Gastrocnemius medialis (tissue), 4 donors: ENCODE measurements around the gene PDZD7.

Source experiments
- CTCF ChIP-seq, 5 experiments: fragments of 450-650 bp in 3 of 5; fragments of 200-600 bp in 2 of 5; sonication (generic) in 2 of 5; IDR thresholded peaks in 4 of 5; conservative IDR thresholded peaks in 1 of 5; 1 replicate in 4 of 5; 2 replicates in 1 of 5; pipeline ENCODE4 v1.5.1; 2016 to 2019; ENCODE audit warnings: antibody characterized with exemption in 5 of 5, mild to moderate bottlenecking in 3 of 5, moderate library complexity in 3 of 5
- POLR2A ChIP-seq, 2 donors: fragments of 450-650 bp; IDR thresholded peaks; one replicate each; pipeline ENCODE4 v1.6.1; 2017; ENCODE audit warnings: antibody characterized with exemption in 2 of 2, mild to moderate bottlenecking in 2 of 2, moderate library complexity in 2 of 2

- TF ChIP-seq CTCF (IDR thresholded peaks at IDR 0.05 in 4 of 5, conservative IDR thresholded peaks at IDR 0.05 in 1 of 5) (peak; percentile 36 to 75 (median 72)), POLR2A (IDR thresholded peaks at IDR 0.05) (no peak)
These were observed 61.5 kb downstream of the PDZD7 start, which contains the start of gene SEMA4G for GRCh38 chr10:100969187-100970075.
